Stimulated activated CD8-positive, alpha-beta memory T cell treated with anti-CD3 and anti-CD28 coated beads, Interleukin-15, amount 100 ng/mL, for 24 hours (primary cell): ENCODE measurements around the gene SUCLG1.
"Not testable (repeated sequence)": the region's sequence is repeated elsewhere in the genome, so short reads cannot be mapped to it uniquely, and the experiment has no call there.

Experiments used
- DNase-seq: peaks from one replicate; pipeline ENCODE4 v3.0.0-alpha.2; 2020; ENCODE audit warnings: low read depth

Gene SUCLG1

DNA sequence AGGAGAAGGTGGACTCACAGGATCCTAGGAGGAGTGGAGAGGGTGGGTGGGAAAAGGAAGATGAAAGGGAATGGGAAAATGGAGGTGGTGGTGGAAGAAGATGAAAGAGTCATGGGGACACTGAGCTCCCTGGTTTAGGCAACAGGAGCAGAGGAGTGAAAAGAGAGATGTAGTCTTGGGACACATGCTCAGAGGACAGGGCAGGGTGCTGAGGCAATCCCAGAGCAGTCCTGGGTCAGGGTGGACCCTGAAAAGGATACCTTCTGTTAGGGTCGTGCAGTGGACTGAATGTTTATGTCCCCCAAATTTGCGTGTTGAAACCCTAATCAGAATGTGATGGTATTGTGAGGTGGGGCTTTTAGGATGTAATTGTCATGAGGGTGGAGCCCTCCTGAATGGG, 37.9 kb downstream of the SUCLG1 start:
- no peak for DNase-seq

DNA sequence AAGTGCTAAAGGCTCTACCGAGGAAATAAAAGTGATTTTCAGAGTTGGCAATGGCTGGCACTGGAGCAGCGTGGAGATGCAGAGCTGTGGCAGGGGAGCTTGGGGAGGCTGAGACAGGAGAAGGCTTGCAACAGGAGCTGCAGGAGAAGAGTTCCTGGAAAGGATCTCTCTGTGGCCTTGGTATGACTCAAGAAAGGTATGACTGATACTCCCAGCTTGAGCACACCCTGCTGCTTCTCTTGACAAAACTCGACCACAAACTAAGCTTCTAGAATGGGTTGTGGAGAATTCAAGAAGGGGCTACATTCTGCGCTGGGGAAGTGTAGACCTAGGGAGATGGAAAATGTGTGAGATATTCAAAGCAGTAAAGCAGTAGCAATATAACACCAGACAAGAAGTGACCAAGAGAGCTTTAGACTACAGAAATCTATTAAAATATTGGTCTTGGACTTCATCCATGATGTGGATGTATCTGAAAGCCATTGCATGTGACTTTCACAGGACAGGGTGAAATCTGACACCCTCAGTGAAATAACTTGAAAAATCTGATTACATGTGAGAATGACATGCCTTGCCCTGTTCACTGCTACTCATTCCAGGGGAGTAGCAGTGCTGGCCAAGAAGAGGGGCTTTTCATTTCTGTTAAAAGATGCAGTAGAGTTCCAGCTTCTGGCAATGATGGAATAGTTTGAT, 41.5 kb downstream of the SUCLG1 start:
- no peak for DNase-seq

DNA sequence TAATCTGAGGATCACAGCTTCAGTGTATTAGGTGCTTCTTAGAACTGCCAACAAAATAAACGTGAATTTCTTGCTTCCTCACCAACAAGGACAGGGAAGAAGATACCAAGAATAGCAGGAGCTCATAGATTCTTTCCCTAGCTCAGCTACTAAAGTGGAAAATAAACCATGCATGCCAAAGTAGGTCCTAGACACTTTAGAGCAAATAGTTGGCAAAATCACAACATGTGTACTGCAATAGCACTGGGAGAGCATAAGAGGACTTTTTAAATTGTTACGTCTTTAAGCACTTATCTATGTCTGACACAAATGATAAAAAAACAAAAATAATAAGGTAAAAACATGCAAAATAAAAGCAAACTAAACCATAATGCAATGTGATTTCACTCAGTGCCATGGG, 49.5 kb downstream of the SUCLG1 start:
- DNase-seq, result no peak

DNA sequence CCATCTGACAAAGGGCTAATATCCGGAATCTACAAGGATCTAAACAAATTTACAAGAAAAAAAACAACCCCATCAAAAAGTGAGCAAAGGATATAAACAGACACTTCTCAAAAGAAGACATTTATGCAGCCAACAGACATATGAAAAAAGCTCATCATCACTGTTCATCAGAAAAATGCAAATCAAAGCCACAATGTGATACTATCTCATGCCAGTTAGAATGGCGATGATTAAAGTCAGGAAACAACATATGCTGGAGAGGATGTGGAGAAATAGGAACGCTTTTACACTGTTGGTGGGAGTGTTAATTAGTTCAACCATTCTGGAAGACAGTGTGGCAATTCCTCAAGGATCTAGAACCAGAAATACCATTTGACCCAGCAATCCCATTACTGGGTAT, 57.0 kb downstream of the SUCLG1 start:
- DNase-seq, result not testable (repeated sequence)

DNA sequence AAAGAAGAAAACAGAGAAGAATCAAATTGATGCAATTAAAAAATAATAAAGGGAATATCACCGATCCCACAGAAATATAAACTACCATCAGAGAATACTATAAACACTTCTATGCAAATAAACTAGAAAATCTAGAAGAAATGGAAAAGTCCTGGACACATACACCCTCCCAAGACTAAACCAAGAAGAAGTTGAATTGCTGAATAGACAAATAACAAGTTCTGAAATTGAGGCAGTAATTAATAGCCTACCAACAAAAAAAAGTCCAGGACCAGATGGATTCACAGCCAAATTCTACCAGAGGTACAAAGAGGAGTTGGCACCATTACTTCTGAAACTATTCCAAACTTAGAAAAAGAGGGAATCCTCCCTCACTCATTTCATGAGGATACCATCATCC, 59.2 kb downstream of the SUCLG1 start:
- DNase-seq, result not testable (repeated sequence)

DNA sequence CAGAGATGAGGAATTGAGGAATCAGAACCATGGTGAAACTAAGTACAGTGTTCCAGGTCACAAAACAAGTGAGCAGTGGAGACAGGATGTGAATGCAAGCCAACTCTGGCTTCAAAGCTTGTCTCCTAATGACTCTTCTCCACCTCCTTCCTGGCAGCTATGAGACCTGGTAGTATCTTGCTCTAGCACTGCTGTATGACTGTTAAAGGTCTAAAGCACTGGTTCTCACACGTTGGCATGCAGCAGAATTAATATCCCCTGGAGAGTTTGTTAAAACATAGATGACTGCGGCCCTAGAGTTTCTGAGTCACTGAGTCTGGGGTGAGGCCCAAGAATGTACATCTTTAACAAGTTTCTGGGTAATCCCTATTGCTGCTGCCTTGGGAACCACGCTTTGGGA, 63.3 kb downstream of the SUCLG1 start:
- no peak for DNase-seq

DNA sequence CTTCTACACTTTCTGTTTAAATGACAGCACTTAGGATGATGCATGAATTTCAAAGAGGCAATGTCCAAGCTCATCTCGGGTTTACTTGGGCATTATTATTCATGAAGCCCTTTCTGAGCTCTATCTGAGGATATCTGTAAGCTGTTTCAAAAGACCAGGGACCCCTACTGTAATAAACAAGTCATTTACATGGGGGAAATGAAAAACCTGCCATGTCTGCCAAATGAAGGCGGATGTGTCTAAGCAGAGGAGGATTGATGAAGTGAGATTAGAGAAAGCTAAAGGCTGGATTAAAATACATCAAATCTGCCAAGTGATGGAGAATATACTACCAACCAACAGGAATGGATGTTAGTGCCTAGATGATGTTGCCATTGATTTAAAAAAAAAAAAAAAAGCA, 64.5 kb downstream of the SUCLG1 start:
- DNase-seq, result no peak

DNA sequence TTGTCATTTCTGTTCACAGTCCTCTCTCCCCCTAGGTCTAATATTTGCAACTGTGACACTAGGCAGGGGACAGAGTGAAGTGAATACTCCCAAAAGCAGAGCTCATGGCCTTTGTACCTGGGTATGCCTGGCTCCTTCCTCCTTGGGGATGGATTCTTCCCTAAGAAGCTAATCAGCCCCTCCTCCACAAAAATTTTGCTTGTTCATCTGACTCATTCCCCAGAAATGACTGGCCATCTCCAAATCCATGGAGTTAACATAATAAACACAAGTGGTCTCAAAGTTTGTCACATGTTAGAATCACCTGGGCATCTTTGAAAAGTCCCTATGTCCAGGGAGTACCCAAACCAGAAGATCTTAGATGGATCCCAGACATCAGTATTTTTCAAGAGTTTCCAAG, 65.3 kb downstream of the SUCLG1 start:
- DNase-seq, result no peak

DNA sequence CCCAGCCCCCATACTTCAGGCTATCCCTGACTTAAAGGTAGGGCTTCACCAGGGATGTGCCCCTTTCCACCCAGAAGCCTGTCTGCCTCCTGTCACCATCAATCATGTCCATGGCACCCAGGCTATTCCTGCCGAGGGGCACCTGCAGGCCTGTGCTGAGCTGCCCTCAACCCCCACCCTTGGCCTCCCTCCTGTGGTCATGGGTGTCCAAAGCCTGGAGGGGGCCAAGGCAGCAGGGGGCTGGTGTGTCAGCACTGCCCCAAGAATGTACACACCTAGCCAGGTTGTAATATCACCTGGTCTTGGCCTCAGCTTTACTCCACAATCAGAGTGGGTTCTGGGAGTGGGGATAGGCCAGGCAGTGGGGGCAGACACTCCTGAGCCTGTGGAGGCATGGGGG, 69.3 kb downstream of the SUCLG1 start:
- no peak for DNase-seq

DNA sequence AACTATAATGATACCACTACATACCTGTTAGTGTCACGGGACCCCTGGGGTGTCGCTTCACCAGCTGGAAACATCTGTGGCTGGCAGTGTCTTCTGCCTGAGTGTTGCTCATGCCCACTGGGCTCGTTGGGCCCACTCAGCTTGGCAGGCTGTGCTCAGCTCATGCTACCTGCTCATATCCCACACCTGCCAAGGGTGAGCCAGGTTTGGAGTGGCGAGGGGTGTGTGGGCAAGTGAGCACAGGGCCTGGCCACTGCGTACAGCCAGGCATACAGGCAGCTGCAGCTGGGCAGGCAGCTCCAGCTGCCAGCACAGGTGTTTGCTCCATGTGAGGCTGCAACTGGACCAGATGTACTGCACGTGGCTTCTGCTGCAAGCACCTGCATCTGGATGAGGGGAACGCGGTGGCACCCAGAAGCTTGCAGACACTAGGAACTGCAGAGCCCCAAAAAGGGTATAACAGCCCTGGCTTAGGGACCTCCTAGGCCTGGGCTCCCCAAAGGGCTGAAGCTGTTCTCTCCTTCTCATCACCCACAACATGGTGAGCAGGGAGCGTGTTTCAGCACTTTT, 70.1 kb downstream of the SUCLG1 start:
- DNase-seq, result no peak

DNA sequence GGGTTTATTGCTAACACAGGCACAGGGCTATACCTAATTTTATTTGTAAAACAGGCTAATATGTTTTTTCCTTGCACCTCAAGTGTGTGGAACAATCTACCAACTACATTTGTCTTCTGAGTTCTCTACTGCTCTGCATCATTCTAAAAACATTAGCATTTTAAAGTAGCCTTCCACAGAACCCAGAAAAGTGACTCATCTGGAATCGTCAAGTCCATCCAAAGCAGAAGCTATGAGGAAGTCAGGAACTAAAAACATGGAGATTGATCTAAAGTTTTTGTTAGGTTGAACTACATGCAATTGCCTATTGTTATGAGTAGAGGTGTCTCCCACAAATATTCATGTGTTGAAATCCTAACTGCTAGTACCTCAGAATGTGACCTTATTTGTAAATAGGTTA, 70.9 kb downstream of the SUCLG1 start:
- DNase-seq, result no peak

DNA sequence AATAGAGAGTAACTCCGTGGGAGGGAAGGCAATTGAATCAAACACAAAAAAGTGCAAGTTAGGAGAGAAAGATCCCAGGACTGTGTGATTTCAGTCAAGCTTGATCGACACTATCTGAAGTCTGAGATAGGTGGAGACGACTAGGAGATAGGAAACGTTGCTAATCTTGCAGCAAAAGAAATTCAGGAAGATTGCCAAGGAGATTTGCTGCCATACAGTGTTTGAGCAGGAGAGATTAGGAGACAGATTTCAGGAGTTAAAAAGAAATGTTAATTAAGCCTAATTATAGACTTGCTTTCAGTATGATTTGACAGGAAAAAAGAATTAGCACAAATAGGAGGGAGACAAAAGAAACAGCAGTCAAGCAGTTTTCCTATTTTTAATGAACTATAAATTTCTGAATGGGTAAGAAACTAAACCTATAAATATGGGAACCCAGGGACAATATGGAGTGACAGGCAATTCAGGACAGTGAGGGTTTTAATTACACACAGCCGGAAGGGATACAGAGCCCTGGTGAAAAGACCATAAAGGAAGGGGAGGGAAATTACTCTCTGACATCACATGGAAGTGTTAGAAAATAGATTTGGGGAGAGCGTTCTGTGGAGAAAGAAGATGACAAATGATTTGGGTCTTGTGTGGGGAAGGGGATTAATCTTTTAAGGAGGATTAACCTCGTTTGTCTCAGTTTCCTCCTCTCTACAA, 72.6 kb downstream of the SUCLG1 start:
- DNase-seq, result no peak

DNA sequence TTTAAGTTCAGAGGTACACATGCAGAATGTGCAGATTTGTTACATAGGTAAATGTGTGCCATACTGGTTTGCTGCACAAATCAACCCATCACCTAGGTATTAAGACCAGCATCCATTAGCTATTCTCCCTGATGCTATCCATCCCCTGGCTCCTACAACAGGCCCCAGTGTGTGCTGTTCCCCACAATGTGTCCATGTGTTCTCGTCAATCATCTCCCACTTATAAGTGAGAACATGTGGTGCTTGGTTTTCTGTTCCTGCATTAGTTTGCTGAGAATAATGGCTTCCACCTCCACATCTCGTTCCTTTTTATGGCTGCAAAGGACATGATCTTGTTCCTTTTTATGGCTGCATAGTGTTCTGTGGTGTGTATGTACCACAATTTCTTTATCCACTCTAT, 75.8 kb downstream of the SUCLG1 start:
- DNase-seq, result no peak

DNA sequence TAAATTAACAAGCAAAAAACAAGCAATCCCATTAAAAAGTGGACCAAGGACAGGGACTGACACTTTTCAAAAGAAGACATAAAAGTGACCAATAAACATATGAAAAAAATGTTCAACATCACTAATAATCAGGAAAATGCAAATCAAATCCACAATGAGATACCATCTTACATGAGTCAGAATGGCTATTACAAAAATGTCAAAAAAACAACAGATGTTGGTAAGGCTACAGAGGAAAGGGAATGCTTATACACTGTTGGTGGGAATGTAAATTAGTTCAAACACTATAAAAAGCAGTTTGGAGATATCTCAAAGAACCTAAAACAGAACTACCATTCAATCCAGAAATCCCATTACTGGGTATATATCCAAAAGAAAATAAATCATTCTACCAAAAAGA, 78.2 kb downstream of the SUCLG1 start:
- no peak for DNase-seq

DNA sequence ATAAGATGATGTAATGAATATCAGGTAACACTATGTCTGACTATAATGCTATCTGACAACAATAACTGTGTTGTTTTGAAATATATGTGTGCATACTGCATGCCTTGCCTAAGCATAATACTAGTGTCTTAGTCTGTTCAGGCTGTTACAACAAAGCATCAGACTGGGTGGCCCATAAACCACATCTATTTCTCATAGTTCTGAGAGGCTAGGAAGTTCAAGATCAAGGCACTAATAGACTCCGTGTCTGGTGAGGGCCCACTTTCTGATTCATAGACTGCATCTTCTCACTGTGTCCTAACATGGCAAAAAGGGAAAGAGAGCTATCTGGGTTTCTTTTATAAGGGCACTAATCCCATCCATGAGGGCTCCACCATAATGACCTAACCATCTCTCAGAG, 80.1 kb downstream of the SUCLG1 start:
- no peak for DNase-seq

DNA sequence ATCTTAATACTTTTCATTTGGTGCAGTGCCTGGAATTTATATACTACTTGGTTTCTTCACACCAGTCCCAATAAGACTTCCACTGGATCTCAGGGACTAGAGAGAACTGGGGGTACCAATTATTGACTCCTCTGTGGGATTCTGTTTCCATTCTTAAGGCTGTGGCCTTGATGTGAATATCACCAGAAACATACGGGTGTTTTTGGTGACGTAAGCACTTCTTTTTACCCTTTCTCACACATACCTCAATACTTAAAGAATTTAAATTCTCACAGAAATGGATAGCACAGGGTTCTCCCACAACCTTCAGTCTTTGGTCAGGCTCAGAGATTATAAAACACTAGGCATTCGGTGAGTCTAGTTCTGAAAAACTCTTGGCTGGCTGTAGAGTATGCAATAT, 84.1 kb downstream of the SUCLG1 start:
- DNase-seq, result no peak

DNA sequence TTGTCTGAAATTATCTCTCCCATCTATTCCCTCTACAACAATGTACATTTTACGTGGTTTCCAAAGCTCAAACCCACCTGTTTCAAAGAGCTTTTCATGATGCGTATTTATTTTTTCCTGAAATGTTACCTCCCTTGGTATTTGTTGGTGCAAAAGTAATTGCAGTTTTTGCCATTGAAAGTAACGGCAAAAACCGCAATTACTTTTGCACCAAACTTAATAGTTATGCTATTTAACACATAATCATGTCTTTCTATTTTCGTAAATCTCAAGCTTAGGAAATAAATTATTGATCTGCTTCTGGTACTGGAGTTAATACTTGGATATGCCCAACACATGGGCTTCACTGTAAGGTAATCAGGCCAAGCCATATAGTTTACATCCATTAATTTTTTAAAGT, 85.2 kb downstream of the SUCLG1 start:
- DNase-seq, result no peak
